Activated T-helper 1 cell treated with anti-CD3 and anti-CD28 coated beads, Interleukin-2, amount 50 U/mL, for 16 hours (primary cell): ENCODE results near the gene DEFB126.
"Not testable (repeated sequence)": the region's sequence is repeated elsewhere in the genome, so short reads cannot be mapped to it uniquely, and the experiment has no call there.

Experiments used
- DNase-seq, 2 donors: peaks; one replicate each; pipeline ENCODE4 v3.0.0-alpha.2; 2020; ENCODE audit warnings: low read depth in 1 of 2, low spot score in 1 of 2

Gene DEFB126

GRCh38 chr20:142290-142689, at the start of gene DEFB126:
DEFB126 (plus strand) TSS chr20:142590; CDS start chr20:142629, 39 bp downstream.
- DNase-seq, result no peak

DNA sequence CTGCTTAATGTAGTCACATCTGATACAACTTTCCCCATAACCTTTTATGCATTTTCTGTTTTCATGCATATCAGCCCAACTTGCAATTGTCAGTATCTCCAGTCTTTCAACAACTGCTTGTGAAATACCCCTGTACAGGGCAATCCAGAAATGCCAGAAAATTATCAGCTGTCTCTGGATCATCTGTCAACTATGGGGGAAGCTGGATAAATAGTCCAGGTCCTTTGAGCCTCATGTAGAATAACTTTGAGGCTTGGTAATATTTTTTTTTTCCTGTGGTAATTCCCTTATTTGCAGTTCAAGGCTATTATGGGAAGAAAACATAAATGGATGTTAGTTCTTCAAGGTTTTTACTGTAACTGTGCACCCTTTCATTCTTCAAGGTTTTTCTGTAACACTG, 48.7 kb upstream of the DEFB126 start:
- DNase-seq, result no peak

DNA sequence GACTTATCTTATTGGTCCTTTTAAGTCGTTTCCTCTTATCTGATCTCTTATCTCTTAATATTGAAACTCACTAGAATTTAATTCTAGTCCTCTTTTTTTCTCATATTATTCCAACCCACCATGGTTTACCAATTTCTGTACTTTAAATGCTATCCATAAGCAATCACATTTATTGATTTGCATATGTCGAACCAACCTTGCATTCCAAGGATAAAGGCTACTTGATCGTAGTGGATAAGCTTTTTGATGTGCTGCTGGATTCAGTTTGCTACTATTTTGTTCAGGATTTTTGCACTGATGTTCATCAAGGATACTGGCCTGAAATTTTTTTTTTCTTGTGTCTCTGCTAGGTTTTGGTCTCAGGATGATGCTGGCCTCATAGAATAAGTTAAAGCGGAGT, 47.2 kb upstream of the DEFB126 start:
- no peak for DNase-seq

DNA sequence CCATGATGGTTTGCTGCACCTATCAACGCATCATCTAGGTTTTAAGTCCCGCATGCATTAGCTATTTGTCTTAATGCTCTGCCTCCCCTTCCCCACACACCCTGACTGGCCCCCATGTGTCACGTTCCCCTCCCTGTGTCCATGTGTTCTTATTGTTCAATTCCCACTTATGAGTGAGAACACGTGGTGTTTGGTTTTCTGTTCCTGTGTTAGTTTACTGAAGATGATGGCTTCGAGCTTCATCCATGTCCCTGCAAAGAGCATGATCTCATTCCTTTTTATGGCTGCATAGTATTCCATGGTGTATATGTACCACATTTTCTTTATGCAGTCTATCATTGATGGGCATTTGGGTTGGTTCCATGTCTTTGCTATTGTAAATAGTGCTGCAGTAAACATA, 44.7 kb upstream of the DEFB126 start:
- DNase-seq, result not testable (repeated sequence)

GRCh38 chr20:101975-102374, 40.4 kb upstream of the DEFB126 start:
- no peak for DNase-seq

DNA sequence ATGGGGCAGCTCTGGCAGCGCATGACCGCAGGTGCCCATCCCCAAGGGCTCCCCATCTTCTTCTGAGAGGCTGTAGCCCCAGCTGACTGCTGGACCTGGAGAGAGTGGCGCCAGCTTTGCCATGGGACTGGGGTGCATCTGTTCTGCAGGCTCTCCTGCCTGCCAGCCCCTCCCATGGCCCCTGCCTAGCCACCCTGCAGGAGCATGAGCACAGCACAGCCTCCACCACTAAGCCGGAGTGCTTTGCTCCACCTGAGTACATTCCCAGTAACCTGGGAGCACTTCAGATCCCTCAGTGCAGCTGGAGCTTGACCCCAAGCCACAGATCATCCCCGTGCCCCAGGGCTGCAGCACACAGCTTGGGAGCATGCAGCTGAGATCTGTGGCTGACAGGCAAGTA, 38.9 kb upstream of the DEFB126 start:
- no peak for DNase-seq

GRCh38 chr20:112396-112795, 30.0 kb upstream of the DEFB126 start:
- DNase-seq, result no peak

DNA sequence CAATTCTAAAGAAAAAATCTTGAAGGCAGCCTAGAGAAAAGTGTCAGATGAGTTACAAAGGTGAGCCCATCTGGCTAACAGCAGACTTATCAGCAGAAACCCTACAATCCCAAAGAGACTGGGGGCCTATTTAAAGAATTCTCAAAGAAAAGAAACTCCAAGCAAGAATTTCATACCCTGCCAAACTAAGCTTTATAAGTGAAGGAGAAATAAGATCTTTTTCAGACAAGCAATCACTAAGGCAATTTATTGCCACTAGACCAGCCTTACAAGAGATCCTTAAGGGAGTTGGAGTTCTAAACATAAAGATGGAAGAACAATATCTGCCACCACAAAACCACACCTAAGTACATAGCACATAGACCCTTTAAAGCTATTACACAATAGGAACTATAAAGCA, 24.9 kb upstream of the DEFB126 start:
- DNase-seq, result no peak

DNA sequence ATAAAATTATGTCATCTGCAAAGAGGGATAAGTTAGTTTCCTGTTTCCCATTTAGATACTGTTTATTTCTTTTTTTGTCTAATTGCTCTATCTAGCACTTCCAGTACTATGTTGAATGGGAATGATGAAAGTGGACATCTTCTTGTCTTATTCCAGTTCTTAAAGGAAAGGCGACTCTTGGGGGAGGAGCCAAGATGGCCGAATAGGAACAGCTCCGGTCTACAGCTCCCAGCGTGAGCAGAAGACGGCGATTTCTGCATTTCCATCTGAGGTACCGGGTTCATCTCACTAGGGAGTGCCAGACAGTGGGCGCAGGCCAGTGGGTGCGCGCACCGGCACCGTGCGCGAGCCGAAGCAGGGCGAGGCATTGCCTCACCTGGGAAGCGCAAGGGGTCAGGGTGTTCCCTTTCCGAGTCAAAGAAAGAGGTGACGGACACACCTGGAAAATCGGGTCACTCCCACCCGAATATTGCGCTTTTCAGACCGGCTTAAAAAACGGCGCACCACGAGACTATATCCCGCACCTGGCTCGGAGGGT, 12.5 kb upstream of the DEFB126 start:
- not testable (repeated sequence) for DNase-seq

DNA sequence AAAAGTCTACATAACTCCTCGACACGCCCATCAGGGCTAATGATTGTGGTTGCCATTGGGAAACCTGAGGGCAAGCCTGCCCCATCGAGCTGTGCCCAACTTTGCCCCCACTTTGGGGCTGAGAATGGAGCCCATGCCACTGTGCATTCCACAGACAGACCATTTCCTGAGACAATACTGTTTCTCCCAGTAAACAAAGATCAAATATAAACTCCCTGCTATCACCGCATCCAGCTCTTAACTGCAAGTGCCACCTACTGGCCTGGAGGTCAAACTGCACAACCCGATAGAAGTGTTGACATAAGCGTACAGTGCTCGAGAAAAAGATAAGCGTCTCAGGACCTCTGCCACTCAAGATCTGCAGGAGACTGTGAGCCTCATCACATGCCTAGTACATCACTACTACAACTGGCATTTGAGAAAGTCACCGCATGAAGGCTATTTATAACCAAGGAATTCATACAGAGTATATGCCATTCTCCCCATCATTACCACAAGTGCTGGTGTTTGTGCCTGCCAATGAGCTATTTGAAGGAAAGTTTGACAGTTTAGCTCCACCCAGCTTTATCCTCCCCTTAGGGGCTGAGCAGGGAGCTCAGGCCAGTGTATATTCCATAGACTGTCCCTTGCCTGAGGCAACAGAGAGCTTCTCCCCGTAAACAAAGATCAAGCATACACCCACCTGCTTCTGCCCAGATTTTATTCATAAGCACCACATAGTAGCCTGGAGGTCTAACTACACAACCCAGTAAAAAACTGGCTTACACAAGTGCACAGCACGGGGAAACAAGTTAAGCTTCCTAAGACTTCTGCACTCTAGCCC, 4.5 kb upstream of the DEFB126 start:
- no peak for DNase-seq

GRCh38 chr20:145877-146276, 3.5 kb downstream of the DEFB126 start:
- no peak for DNase-seq

GRCh38 chr20:152131-152530, 9.7 kb downstream of the DEFB126 start:
- DNase-seq, result no peak

GRCh38 chr20:157154-157553, 14.8 kb downstream of the DEFB126 start, which contains the start of gene DEFB127:
DEFB127 (plus strand) TSS chr20:157454; CDS start chr20:157545, 91 bp downstream.
- no peak for DNase-seq

DNA sequence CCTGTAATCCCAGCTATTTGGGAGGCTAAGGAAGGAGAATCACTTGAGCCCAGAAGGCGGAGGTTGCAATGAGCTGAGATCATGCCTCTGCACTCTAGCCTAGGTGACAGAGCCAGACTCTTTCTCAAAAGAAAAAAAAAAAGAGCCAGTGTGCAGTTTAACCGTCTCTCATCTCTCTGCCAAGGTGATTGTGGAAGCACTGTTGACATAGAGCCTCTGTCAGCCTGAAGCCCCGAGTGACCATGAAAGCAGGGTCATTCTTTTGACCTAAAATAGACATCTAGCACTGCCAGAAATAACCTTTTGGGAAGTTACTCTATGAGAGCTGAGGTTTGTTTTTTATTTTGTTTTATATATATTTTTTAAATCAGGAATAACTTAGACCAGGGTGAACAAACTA, 22.2 kb downstream of the DEFB126 start:
- no peak for DNase-seq

DNA sequence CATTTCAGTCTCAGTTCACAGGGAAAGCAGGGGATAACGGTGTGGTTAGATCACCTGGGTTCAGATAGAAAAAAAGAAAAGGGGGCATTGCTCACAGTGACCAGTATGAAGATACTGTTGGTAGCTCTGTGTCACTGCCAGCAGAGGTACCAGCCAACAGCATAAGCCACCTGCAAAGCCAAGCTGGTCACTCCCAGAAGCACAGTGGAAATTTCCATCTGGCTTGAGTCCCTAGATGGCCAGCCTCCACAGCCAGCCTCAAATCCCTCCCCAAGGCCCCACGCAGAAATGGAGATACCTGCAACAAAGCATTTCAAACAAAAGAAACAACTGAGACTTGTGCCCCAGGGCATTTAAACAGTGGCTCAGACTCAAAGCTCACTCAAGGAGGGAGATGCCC, 26.5 kb downstream of the DEFB126 start:
- no peak for DNase-seq

DNA sequence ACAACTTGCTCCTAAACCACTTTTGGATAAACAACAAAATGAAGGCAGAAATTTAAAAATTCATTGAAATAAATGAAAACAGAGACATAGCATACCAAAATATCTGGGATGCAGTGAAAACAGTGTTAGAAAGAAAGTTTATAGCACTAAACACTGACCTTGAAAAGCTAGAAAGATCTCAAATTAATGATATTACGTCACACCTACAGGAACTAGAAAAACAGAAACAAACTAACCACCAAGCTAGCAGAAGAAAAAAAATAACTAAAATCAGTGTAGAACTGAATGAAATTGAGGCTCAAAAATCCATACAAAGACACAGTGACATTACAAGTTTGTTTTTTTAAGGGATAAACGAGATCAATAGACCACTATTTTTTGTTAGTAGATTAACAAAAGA, 41.9 kb downstream of the DEFB126 start:
- DNase-seq, result no peak

DNA sequence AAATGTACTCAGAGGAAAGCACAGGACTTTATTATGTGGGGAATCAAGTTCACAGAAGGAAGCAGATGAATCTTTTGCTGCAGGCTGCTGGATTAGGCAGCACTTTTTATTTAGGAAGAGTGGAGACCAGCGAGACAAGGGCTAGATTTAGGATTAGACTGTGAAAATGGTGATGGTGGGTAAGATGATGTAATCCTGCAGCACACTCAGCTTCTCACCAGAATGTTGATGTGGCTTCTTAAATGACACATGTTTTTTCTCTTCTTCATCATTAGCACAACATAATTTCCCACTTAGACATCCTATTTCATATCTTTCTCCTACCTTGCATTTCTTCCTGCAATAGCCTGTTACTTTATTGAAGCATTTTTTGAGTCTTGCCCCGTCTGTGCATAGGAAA, 45.3 kb downstream of the DEFB126 start:
- no peak for DNase-seq

DNA sequence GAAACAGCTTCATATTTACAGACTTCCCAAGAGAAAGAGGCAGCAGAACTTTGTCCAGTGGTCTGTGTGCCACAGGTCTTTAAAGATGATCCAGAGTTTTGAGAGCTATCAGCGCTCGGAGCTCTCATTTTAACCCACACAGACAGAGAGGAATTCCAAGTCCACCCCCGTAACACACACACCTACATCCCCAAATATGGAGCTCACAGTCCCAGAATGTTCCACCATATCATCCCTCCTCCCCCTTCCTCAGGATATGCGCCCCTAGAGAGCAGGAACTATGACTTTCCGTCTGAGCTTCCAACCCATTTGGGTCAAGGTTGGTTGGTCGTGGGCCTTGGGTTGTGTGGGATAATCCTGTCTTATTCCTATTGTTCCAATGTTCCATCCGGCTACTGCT, 47.2 kb downstream of the DEFB126 start, which contains the start of gene DEFB128:
TSS of gene DEFB128 (minus strand) at position 101 of the 400 bp plus-strand sequence. CDS start at position 13, 88 bp downstream.
- no peak for DNase-seq
